NCI-H345 (cell line): ENCODE data around the gene CASKIN2.
A peak's percentile ranks its signal among the peaks of the same experiment; 100 is the strongest.

Source experiments
- DNase-seq: peaks from one replicate; lab custom pipeline; 2025; lab: John Stamatoyannopoulos, UW

Gene CASKIN2

GRCh38 chr17:75518983-75519537 lies 3.7 kb upstream of the CASKIN2 start:
- no peak for DNase-seq

GRCh38 chr17:75518201-75518600 lies 2.9 kb upstream of the CASKIN2 start:
- DNase-seq = no peak

GRCh38 chr17:75517297-75517865 lies 2.0 kb upstream of the CASKIN2 start:
- peak; percentile 18 for DNase-seq

GRCh38 chr17:75516619-75517296 lies 1.4 kb upstream of the CASKIN2 start:
- DNase-seq = peak; percentile 59

- DNase-seq = peak; percentile 98
Observed at GRCh38 chr17:75516255-75516618, 900 bp upstream of the CASKIN2 start, which contains the start of gene TSEN54. Gene TSEN54 (plus strand): TSS chr17:75516528. CDS start chr17:75516561, 33 bp downstream.

GRCh38 chr17:75514919-75515495 lies 330 bp downstream of the CASKIN2 start:
- no peak for DNase-seq

GRCh38 chr17:75514299-75514918 lies 928 bp downstream of the CASKIN2 start:
- no peak for DNase-seq

GRCh38 chr17:75513641-75514000 lies 1.7 kb downstream of the CASKIN2 start:
- no peak for DNase-seq

- no peak for DNase-seq
Observed at GRCh38 chr17:75512926-75513640, 2.3 kb downstream of the CASKIN2 start.

- no peak for DNase-seq
Observed at GRCh38 chr17:75511610-75512575, 3.4 kb downstream of the CASKIN2 start.

GRCh38 chr17:75511270-75511609 lies 4.1 kb downstream of the CASKIN2 start:
- no peak for DNase-seq

- DNase-seq = no peak
Observed at GRCh38 chr17:75509528-75510258, 5.6 kb downstream of the CASKIN2 start.

- peak; percentile 48 for DNase-seq
Observed at GRCh38 chr17:75508931-75509361, 6.4 kb downstream of the CASKIN2 start.

GRCh38 chr17:75507733-75508719 lies 7.3 kb downstream of the CASKIN2 start:
- DNase-seq = no peak

- DNase-seq = no peak
Observed at GRCh38 chr17:75506888-75507287, 8.4 kb downstream of the CASKIN2 start.

GRCh38 chr17:75506134-75506533 lies 9.2 kb downstream of the CASKIN2 start:
- no peak for DNase-seq

GRCh38 chr17:75505640-75506039 lies 9.7 kb downstream of the CASKIN2 start:
- no peak for DNase-seq

- DNase-seq = no peak
Observed at GRCh38 chr17:75505152-75505409, 10.3 kb downstream of the CASKIN2 start.
